Erythroblast (primary cell): ENCODE results near the gene MYO16.

Experiments used
- GATA1 ChIP-seq: IDR thresholded peaks from 2 replicates; pipeline ENCODE4 v1.6.1; 2011; ENCODE audit warnings: low read depth, mild to moderate bottlenecking, control low read depth, low read length, moderate library complexity
- POLR2A ChIP-seq: IDR thresholded peaks from 2 replicates; pipeline ENCODE4 v1.6.1; 2011; ENCODE audit warnings: mild to moderate bottlenecking, low read length

DNA sequence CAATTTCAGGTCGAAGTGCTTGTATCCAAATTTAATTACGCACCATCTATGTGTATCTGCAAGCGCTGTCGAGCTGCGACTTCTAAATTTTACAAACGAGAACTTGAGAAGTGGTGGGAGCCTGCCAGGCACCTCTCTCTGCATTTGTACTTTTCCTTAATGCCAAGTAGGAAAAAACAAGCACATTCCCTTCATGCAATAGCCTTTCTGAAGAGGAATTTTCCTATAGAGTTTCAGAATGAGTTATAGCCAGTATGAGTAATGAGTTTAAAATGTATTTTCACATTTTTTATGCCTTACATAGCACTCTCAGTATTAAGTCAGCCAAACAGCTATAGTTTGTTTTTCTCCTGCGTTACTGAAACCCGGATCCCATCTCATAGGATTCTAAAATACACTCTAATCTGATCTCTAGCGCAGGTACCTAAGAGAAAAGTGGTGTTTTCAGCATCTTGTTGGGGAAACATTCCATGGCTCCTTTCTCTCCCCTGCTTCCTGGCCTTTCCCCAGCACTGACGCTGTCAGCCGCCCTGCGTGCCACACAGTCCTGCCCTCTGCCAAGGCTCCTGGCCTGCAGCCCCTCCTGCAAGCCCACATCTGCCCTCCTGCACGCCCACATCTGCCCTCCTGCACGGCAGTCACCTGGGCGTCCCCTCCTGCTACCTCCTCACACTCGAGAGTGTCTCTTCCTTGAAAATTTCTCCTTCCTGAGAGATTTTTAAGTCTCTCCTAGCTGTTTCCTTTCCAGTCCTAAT lies 526.9 kb downstream of the MYO16 start:
- TF ChIP-seq POLR2A = no peak
- TF ChIP-seq GATA1 = no peak
